HG02870 (cell line): ENCODE data around the gene SRP19.
"Not testable (repeated sequence)": the region's sequence is repeated elsewhere in the genome, so short reads cannot be mapped to it uniquely, and the experiment has no call there.

Experiments
- ATAC-seq: cut with Tn5 transposase; IDR thresholded peaks from one replicate; pipeline ENCODE4 v1.9.1; 2021; ENCODE audit warnings: mild to moderate bottlenecking, moderate library complexity; ENCODE audit not compliant: unreplicated experiment

SRP19 gene

DNA sequence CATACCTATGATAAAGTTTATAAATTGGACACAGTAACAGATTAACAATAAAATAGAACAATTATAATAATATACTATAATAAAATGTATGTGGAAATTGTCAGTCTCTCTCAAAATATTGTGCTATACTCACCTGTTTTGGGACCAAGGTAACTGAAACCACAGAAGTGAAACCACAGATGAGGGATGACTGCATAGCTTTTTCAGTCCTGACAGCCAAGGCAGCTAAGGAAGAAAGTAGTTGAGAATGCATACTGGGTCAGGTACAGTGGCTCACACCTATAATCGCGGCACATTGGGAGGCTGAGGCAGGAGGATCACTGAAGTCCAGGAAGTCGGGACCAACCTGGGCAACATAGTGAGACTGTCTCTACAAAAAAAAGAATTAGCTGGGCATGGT, 8.9 kb downstream of the SRP19 start:
- peak; percentile 94 for ATAC-seq

GRCh38 chr5:112870966-112871365, 9.9 kb downstream of the SRP19 start:
- no peak for ATAC-seq

- ATAC-seq: no peak
Observed at GRCh38 chr5:112876362-112876761, 15.3 kb downstream of the SRP19 start.

DNA sequence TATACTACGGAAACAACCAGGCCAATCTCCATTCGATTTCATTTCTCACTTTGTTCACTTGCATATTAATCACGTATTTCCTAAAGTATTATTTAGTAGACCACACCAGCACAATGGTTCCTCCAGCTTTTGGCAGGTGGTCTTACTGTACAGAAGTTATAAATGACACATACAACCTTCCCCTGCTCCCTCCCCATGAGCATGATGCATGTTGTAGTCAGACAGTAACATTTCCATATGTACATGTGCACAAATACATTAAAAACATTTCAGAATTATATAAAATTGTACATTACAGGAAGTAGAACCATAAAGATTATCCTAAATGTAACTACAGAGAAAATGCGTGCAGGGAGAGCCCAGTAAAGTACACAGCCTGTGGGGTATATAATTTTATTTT, 17.0 kb downstream of the SRP19 start:
- no peak for ATAC-seq

DNA sequence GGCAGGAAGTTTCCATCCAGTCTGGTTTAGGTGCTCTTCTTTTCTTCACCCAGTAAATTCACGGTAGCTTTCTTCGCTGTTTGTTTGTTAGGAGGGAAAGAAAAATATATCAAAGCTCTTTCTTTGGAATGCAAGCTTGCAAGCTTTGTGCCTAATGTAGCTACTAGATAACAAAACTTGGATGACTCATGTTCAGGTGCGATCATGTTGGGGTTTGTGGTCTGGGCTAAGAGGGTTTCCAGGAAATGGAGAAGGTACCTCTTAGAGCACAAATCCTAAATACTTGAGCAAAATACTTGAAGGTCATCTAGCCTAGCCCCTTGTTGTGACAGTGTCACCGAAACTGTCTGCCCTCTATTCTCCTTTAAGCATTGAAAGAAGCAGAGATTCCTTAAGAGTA, 17.7 kb downstream of the SRP19 start:
- ATAC-seq: peak; percentile 56

DNA sequence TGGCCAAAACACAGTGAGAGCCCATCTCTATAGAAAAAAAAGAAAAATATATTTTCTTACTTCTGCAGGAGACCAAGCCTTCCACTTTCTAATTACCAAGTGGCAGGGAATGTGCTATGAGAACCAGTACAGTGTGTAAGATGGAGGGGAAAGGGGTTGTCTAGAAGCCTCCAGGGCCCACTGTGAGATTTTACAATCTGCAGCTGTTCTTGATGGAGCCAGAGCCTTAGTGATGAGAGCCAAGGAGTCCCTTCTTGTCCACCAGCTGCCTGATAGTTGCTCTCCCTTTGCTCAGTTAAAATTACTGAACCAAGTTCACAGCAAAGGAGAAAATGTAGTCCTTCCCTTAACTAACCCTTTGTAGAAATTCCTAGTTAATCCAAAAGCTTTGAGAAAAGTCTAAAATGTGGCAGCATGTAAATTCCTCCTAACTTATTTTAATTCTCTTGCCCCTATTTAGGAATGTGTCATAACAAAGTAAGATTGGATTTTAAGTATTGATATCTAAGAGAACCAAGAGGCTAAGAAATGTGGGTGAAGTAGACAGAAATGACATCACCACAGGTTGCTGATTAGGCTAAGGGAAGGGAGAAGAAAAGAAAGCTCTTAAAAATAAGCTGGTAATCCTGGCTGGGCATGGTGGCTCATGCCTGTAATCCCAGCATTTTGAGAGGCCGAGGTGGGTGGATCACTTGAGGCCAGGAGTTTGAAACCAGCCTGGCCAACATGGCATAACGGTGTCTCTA, 19.3 kb downstream of the SRP19 start:
- ATAC-seq: no peak

- ATAC-seq: no peak
Observed at GRCh38 chr5:112883192-112883591, 22.1 kb downstream of the SRP19 start.

- ATAC-seq: no peak
Observed at GRCh38 chr5:112885001-112885400, 23.9 kb downstream of the SRP19 start.

DNA sequence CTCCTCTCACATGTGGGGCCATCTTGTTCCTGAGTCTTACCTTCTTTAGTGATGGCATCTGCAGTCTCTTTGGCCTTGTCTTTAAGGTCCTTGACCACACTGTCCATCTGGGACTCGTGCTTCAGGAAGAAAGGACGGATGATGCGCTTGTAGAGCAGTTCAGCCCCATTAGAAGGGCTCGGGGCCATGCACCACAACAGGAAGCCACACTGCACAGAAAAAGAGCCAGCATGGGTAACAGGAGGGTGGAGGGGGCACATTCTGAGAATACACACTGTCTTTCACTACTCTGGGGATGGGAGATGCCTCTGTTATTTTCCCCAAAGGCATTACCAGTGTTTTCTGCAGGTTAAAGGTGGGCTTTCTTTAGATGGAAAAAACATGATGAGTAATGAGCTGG, 25.9 kb downstream of the SRP19 start:
- no peak for ATAC-seq

DNA sequence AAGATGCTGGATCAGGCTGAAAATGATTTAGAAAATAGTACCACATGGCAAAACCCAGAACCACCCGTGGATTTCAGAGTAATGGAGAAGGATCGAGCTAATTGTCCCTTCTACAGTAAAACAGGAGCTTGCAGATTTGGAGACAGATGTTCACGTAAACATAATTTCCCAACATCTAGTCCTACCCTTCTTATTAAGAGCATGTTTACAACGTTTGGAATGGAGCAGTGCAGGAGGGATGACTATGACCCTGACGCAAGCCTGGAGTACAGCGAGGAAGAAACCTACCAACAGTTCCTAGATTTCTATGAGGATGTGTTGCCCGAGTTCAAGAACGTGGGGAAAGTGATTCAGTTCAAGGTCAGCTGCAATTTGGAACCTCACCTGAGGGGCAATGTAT, 31.0 kb downstream of the SRP19 start:
- ATAC-seq: not testable (repeated sequence)

DNA sequence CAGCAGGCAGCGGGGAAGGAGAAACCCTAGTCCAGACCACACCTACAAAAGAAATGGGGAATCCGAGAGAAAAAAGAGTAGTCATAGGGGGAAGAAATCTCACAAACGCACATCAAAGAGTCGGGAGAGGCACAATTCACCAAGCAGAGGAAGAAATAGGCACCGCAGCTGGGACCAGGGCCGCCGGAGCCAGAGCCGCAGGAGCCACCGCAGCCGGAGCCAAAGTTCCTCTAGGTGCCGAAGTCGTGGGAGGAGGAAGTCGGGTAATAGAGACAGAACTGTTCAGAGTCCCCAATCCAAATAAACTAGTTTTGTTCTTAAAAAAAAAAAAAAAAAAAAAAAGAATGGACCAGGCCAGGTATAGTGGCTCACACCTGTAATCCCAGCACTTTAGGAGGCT, 31.7 kb downstream of the SRP19 start:
- ATAC-seq: no peak

- ATAC-seq: no peak
Observed at GRCh38 chr5:112895682-112896081, 34.6 kb downstream of the SRP19 start.

DNA sequence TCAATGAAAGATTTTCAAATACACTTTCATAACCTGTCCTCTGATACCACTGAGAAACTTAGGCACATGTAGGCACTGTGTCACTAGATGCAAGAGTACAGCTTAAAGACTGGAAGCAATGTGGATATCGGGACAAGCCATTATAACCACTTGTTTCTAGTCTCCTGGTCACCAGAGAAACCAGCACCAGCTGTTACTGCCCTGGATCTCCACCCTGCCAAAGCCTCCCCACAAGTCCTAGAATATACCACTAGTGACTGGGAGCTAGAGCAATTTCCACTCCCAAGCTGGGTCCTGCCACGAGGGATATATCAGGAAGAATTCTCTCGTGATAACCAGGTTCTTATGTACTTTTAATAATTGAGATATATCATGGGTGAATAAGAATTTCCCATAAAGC, 41.5 kb downstream of the SRP19 start:
- no peak for ATAC-seq

DNA sequence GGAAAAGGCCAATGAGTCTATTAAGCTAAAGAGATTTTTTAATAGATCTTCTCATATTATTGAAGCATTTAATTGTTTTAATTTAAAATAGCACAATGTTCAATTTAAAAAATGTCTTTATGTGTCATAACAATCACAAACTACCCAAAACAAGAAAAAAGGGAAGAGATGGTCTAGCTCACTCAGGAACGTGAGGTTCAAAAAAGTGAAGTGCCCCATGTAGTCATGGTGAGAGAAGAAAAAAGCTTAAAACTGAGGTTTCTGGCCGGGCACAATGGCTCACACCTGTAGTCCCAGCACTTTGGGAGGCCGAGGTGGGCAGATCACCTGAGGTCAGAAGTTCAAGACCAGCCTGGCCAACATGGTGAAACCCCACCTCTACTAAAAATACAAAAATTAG, 43.9 kb downstream of the SRP19 start:
- ATAC-seq: not testable (repeated sequence)

GRCh38 chr5:112906637-112907036, 45.5 kb downstream of the SRP19 start:
- no peak for ATAC-seq

GRCh38 chr5:112907166-112907631, 46.1 kb downstream of the SRP19 start:
- no peak for ATAC-seq

DNA sequence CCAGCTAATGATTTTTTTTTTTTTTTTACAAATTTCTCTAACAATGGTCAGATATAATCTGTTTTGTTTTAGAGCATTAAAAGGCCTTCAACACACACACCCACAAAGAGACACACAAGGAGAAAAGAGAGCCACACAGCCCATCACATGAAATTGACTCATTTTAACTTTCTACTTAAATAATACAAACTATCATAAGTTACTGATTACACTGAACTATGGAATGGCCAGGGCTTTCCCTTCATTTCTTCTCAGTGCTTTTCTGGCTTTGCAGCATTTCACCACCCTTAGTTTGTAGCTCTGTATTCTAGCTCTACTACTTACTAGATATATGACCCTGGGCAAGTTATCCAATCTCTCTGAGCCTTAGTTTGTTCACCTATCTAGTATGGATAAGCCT, 47.8 kb downstream of the SRP19 start:
- ATAC-seq: no peak

- no peak for ATAC-seq
Observed at GRCh38 chr5:112910529-112910928, 49.4 kb downstream of the SRP19 start.

- ATAC-seq: no peak
Observed at GRCh38 chr5:112914584-112914983, 53.5 kb downstream of the SRP19 start.

DNA sequence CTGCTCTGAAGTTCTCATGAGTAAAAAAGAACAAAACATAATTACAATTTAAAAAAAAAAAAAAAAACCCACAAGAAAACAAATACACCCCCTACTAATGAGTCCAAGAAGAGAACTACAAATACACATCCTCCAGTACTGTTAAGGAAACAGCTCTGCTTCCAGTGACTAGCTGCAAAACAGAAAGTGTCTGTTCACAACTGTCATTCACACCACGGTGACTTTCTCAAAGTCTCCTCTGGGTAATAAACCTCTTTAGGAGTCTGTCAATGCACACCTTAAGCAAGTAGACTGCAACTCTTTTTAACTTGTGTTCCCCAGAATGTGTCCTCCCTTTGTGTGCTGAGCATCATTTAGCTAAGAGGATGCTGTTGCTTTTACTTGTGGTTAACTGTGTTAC, 54.7 kb downstream of the SRP19 start:
- ATAC-seq: peak; percentile 67

DNA sequence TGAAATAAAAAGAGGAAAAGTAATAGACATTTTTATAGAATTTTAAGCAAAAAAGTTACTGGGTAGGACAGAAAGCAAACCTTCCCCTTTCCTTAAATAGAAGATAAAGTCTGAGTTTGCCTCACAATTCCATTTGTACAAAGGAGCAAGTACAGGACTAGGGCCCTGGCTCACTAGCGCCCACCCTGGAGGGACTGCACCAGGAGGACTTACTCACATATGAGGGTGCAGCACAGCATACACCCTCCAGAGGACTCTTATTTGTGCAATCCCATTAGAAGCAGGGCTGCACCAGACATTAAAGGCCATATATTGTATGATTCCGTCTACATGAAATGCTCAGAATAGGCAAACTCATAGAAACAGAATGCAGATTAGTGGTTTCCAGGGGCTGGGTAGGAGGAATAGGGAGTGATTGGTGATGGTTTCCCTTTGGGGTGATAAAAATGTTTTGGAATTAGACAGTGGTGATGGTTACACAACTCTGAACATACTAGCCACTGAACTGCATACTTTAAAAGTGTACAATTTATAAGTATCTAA, 56.4 kb downstream of the SRP19 start:
- ATAC-seq: no peak

DNA sequence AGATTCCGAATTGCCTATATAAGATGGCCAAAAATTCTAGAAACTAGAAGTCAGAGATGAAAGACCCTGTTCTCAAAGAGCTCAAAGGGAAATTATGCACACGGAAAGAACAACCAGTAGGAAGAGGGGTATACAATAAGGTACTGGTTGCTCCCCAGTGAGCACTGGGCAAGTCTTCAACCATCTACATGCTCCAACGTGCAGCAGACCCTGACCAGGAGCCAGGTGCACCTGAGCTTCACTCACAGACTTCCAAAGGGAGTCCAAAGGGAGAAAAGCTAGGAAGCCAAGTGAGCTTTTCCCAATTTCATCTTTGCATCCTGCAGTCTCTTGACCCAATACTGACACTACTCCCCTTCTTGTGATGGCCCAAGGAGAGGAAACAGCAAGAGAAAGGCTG, 57.0 kb downstream of the SRP19 start:
- ATAC-seq: no peak

GRCh38 chr5:112918679-112919078, 57.6 kb downstream of the SRP19 start:
- no peak for ATAC-seq
